Iris pigment epithelial cell (primary cell): Measurements from ENCODE around the gene NTNG2.

Source experiments
- DNase-seq: peaks from one replicate; pipeline ENCODE4 v3.0.0-alpha.2; 2011; ENCODE audit warnings: low read depth

The NTNG2 gene, protein sequence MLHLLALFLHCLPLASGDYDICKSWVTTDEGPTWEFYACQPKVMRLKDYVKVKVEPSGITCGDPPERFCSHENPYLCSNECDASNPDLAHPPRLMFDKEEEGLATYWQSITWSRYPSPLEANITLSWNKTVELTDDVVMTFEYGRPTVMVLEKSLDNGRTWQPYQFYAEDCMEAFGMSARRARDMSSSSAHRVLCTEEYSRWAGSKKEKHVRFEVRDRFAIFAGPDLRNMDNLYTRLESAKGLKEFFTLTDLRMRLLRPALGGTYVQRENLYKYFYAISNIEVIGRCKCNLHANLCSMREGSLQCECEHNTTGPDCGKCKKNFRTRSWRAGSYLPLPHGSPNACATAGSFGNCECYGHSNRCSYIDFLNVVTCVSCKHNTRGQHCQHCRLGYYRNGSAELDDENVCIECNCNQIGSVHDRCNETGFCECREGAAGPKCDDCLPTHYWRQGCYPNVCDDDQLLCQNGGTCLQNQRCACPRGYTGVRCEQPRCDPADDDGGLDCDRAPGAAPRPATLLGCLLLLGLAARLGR

DNA sequence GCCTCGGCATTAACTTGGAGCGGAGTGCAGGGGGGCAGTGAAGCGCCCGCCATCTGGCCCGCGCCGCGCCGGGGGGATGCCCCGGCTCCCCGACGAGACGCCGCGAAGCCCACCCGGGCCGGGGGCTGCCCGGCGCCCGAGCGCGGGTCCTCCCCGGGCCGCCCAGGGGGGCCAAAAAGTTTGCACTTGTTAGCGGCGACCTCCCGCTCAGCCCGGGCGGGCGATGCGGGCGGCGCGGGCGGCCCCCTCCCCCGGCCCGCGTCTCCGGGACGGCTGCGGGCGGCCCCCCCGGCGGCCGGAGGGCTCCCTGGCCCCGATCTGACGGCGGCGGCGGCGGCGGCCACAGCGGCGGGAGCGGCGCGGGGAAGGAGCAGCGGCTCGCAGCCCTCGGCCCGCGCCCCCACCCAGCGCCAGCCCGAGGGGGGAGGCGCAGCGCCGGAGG, at the start of gene NTNG2:
NTNG2 (plus strand) TSS at position 316 of the 442 bp plus-strand sequence. CDS start 4,774 bp downstream, outside the sequence.
- DNase-seq, result no peak

DNA sequence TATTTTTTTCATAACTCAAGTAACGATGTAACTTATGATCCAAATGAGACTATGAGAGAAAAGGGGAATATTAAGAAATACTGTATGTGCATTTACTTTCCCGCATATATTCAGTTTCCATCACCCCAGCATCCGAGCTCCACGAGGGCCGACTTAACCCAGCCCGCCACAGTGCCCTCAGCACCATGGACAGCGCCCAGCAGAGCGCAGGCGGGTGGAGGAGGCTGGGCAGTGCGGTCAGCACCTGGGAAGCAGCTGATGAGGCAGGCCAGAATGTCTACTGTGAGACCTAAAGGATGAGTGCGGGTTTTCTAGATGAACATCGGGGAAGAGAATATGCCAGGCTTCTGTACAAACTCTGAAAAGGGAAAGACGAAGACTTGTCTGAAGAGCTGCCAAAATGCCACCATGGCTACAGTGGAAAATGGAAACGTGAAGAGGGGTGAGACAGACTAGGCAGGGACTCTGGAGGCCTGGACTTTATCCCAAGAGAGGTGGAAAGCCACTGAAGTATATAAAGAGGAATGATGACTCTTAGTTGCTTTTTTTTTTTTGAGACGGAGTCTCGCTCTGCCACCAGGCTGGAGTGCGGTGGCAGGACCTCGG, 47.7 kb upstream of the NTNG2 start:
- peak; percentile 60 for DNase-seq

DNA sequence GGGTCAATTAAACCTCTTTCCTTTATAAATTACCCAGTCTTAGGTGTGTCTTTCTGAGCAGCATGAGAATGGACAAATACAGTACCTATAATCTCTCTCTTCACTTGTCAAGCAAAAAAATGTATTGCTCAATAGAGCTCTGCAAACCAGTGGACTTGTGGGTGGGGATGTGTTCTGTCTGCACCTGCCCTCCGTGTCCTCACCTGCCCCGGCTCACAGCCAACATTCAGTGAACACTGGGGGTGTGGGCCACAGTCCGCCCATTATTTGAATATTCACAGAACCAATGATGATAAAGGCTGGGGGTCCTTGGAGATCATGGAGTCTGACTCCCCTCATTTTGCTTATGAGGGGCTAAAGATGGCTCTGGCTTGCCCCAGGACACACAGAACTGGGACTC, 45.3 kb upstream of the NTNG2 start:
- no peak for DNase-seq

DNA sequence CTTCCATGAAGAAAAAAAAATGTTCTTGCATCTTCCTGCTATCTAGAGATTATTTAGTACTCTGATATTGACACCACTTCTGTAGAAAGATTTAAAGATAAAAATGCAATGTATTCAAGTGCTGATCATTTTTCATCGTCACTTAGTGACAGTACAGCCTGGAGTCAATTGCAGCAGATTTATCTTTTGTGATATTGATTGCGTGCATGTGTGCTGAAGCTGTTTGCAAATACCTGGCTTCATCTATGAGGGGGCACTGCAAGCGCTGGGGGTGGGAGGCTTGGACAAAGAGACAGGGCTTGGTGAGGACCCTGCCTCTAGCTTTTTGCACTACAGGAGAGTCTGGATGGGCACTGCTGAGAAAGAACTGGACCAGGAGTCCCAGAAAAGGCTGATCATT, 44.2 kb upstream of the NTNG2 start:
- no peak for DNase-seq

DNA sequence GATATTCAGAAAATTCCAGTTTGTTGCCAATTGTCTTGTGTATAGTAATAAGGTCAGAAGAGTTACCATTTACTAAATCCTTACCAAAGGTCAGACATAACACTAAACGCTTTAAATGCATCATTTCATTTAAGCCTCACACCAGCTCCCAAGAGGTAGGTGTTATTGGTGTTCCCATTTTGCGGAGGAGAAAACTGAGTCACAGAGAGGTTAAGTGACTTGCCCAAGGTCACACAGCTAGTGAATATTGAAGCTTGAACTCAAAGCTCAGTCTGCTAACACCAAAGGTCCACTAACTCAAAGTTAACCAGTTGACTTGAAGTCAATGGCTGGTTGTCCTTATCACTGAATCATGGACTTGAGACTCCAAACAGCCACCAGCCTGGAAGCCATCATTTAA, 40.8 kb upstream of the NTNG2 start:
- no peak for DNase-seq

DNA sequence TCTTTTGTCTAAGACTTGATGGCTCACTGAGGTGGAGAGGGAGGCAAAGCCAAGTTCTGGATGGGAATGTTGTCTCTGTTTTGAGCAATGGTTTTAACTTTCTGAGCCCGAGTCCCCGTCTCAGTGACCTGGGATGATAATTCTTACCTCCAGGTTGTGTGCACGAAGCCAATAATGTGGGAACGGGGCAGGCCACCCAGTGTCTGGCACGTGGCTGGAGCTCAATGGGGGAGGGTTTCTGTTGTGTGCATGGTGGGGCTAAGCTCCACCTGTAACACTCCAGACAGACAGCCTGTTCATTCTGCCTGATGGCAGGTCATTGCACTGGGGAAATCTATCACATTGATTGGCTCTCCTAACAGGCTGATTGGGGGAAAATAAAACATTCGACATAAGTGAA, 37.1 kb upstream of the NTNG2 start:
- no peak for DNase-seq

DNA sequence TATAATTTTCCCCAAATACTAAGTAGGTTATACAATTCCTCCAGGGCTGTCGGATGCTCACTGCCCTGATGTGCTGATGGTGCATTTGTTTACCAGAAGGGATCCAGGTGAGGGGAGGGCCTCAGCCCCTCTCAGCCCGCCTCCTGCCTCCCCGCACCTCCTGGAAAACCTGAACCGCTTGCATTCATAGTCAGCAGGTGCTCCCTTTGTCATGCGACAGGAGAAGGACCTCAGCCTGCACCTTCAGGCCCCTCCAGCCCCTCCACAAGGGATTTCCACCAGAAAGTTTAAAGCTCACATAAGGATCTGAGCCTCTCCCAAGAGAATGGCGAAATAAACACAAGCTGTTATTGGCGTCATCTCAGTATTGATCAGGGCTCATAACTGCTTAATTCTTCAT, 36.5 kb upstream of the NTNG2 start:
- no peak for DNase-seq

DNA sequence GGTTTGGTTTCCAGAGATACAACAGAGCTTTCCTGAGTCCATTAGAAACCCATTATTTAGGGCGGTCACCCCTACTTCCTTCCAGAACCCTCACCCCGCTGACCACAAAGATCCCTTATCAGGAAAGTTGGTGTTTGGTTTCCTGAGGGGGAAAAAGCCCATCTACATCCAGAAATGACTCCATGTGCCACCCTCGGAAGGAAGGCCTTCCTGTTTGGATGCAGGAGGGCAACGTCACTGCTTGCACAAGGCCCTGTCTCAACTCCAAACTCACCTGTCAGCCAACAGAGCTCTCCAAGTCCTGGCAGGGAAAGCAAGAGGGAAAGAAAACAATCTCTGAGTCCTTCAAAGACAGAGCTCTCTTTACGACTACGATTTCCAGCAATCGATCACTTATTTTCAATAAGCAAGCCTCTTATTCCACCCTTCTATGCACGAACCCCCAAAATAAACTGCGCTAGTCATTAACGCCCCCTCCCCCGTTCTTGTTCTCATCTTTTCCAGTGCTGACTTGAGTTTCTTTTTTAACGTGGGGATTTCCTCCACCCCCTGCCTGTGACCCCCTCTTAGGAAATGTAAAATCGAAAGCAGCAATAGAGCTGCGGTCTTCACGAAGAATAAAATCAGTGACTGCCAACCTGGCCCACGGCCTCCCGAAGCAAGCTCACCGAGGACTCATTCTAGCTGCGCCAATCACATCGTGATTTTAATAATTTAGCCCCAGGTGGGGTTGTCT, 35.7 kb upstream of the NTNG2 start:
- no peak for DNase-seq

DNA sequence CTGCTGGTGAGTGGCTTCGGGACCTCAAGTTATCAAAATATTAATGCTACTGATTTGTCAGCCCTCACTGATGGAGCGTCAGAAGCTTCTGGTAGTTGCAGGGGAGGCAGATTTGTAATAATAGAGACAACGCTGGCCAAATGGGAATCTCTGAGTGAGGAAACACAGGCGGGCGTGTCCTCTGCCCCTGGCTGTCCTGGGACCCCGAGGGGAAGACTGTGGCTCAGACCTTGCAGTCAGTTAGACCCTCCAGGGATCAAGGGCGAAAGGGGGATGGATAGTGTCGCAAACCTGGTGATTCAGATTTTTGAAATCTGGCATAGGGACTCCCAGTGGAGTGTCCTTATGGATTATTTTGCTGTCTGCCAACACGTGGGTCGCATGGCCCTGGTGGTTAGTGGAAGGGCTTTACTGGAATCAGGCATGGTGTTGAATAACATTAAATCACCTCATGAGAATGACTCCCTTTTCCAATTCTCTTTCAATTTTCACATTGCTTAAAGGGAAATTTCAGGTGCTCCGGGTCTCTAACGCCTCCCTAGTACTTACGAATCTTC, 35.1 kb upstream of the NTNG2 start:
- DNase-seq, result no peak

DNA sequence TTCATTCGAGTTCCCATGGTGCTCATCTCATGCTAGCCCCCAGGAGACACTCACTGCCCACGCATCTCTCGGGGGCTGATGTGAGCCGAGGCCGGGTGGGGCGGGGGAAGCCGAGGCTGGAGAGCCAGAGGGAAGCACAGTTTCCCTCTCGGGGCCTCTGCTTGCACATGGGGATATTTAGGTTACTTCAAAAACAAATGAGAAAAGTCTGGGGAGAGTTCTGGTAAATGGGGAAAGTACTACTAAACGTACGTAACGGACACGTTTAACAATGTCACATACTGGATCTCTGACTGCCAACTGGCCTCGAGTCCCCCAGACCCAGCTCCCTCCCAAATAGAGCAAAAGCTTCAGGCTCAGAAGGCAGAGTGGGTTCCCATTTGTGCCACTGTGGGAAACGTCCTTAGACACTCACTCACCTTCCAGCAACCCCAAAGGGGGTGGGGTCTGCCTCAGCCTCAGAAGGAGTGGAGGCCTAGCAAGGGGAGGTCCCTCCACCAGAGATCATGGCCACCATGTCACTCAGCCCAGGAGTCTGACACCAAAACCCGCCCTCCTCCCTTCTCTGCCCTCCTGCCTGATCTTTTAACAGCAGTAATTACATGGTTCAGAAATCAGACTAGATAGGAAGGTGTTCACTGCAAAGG, 33.8 kb upstream of the NTNG2 start:
- DNase-seq, result no peak

DNA sequence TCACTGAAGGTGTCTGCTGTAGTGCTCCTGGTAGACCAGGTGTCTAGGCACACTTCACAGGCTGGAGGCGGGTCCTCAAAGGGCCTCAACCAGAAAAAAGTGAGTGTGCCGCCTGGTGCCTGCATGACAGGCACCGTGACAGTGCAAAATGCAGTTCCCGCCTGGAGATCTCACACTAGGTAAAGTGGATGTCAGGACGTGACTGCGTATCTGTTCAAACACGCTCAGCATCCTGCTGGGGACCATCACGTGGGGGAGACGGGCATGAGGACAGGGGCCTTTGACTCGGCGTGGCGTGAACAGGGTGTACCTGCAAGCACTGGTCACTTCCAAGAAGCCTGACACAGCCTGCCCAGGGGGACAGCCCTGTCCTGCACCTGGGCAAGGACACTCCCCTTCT, 32.3 kb upstream of the NTNG2 start:
- no peak for DNase-seq

DNA sequence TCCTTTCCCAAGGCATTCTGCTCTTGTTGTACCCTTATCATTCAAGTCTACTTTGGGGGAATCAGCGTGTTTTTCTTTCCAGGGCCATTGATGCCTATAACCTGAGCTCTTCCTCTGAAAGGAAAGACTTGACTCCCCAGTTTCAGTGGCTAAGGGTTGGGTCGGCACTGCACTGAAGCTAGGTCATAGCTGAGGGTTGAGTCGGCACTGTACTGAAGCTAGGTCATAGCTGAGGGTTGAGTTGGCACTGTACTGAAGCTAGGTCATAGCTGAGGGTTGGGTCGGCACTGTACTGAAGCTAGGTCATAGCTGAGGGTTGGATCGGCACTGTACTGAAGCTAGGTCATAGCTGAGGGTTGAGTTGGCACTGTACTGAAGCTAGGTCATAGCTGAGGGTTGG, 27.8 kb upstream of the NTNG2 start:
- peak; percentile 14 for DNase-seq

DNA sequence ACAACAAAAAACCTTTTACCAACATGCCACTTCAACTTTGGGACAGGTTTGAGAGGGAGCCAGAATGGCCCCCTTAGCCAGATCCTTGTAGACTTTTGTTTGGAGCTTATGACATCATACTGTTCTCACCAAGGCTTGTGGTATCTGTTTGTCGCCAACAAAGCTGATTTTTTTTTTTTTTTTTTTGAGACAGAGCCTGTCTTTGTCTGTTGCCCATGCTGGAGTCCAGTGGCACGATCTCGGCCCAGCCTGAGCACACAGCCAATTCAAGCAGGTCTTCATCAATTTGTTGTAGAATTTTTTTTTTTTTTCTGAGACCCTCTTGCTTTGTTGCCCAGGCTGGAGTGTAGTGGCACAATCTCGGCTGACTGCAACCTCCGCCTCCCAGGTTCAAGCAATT, 26.4 kb upstream of the NTNG2 start:
- no peak for DNase-seq

DNA sequence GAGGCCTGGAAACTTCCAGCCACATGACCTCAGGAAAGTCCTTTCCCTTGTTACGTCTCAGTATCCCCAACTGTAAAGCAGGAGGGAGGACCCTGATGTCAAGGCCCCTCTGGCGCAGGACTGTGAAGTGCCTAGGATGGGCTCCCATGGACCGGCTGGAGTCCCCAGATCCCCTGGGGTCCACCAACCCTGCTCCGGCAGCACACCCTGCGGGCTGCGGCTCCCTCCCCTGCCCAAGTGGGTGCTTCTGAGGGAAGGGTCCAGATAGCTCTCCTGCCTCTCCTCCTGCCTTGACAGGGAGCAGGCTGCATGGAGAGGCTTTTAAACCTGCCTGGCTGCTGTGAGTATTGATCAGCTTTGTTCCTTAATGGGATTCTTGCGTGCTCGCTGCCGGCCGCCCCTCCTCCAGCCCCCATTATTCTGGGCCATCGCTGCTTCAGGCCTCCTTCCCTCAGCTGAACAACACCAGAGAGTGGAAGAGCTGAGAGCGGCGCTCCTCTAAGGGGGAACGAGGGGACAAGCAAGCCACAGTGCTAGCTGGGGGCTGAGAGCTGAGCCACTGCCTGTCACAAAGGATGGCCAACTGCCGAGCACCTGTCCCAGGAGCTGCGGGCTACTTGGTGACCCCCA, 25.6 kb upstream of the NTNG2 start:
- no peak for DNase-seq

DNA sequence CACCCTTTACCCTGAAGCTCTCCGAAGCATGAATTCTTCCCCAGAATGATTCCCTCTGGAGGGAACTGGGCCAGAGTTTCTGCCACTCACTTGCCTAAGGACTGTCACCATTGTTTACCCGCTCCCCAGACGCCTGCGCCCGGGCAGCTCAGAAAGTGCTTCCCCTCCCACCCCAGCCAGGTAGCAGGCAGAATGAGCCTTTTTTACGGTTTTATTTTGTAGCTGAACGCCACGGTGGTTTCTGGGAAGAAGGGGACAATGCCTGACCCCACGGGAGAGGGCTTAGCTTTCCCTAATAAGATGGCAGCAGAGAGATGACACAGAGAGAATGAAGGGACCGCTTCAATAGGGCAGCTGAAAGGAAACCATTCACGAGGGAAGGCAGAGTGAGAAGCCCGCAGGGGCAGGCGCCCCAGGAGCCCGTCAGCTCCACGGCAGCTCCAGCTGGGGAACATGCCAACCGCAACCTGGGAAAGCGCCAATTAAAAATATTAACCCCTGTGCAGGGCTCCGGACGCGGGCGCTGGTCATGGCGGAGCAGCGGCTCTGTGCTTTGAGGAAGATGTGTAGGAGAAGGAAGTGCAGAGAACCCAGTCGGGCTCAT, 20.4 kb upstream of the NTNG2 start:
- DNase-seq, result no peak

DNA sequence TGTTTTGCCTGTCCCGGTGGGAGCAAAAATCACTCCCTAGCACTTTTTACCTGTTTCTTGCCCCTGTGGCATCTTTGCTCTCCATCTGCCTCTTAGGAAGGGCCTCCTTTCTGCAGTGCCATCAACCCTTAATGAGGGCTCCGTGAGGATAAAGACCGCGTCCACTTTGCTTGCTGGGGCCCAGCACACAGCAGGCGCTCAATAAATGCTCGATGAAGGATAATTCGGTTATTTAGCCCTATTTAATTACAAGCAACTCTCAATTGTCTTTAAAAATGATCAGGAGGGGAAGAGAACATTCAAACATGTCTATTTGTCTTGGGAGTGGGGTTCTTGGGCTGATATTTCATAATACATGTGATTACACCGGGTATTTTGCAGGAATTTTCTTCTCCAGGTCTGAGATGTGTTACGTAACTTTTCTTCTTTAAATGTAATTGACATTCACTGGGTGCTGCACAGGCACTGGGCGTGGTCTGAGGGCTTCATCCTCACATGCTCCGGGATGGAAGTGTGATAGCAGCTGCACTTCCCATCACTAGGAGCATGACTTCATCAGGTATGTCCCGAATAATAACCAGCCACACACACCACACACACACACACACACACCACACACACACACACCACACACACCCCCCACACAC, 19.8 kb upstream of the NTNG2 start:
- no peak for DNase-seq

DNA sequence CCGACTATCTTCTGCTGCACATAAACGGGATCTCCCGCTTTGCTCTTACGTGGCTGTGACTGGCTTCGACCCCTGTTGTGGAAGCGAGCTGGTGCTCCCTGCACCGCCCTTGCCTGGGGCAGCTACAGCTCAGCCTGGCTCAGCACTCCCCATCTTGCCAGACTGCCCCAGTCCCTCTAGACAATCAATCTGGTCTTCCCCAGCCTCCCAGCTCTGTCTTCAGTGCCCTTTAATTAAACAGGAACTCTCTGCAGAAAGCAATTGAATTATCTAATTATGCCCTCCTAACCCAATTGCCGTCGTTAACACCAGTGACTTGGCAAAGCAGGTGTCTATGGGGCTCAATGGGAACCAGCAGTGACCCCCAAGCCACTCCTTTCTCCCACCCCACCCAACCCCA, 18.9 kb upstream of the NTNG2 start:
- DNase-seq, result no peak

DNA sequence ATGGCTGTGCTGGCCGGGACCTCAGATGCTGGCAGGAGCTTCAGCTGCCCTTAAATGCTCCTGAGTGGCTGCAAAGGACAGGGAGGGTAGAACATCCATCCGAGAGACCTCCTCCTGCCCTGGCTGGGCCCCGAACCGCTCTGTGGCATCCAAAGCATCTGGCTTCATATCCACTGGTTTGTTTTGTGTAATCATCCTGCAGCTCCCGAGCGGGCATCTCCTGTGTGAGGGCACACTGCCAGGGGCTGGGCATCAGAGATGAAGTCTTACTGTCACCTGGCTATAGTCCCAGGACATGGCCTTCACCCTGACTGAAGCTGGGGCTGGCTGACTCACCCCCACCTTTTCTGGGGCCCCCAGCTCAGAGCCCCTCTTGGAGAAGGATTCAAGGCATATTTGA, 18.5 kb upstream of the NTNG2 start:
- DNase-seq, result no peak

DNA sequence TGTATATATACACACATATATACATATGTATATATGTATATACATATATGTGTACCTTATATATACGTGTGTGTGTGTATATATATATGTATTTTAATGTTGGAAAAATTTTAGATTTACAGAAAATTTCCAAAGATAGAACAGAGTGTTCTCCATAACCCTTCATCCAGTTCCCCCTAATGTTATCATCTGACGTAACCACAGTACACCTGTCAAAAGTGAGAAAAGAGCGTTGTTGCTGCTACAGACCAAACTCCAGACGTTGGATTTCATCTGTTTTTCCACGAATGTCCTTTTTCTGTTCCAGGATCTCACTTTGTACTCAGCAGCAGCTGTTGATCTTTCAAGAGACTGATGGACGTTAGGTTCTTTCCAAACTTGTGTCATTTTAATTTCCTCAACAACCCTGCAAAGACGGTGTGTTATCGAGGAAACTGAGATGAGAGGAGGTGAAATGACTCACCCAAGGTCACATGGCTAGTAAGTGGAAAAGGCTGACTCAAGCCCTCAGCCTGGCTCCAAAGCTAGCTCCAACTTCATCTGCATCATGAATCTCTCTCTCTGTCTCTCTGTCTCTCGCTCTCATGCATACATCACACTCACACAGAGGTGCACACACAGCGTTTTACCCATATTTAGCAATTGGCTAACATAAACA, 17.0 kb upstream of the NTNG2 start:
- DNase-seq, result peak; percentile 86

DNA sequence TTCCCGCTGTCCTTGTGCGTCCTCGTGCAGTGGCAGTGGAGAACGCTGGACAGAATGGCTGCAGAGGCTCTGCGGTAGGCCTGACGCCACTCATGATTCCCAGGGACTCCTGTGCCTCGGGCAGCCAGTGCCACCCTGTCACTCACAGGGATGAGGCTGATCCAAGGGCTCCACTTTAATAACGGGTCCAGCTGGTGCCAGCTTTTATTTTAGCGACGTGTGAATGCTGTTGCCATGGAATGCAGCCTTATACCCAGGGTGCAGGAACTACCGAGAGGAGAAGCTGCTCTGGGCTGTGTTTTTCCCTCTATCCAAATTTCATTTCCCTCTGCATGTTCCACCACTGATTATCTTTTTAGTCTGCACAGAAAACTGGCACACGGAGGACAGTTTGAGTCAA, 15.8 kb upstream of the NTNG2 start:
- DNase-seq, result no peak
